ENCODE results near the gene DDHD1.

GRCh38 chr14:53161758-53162435 is 8.8 kb upstream of the DDHD1 start:
- TF ChIP-seq CTCF (IDR thresholded peaks at IDR 0.05): no peak
- no peak for TF ChIP-seq POLR2A (IDR thresholded peaks at IDR 0.05)

All from sigmoid colon (tissue), 3 donors.